Lung (tissue), 12 donors: ENCODE results near the gene KDM6A. TPM values are rescaled to one million over a fixed set of nuclear protein-coding genes. Genes with fewer than 3 reads are reported as not detected.

Source experiments
- ATAC-seq: fragments of 200-7000 bp; cut with Tn5 transposase; one replicate; pipeline ENCODE4 v1.9.1; 2020; ENCODE audit warnings: moderate number of reproducible peaks; ENCODE audit not compliant: insufficient read depth, low FRiP score
- DNase-seq, 3 donors: peaks; one replicate each; pipeline ENCODE4 v3.0.0-alpha.2; 2013 to 2017
- H3K27ac ChIP-seq, 2 donors: one replicate each; pipeline ENCODE4 v1.5.1; 2013; ENCODE audit warnings: mild to moderate bottlenecking in 2 of 2, moderate library complexity in 2 of 2, control low read depth in 1 of 2, inconsistent platforms in 1 of 2, low read depth in 1 of 2, low read length in 1 of 2
- H3K27me3 ChIP-seq, 3 donors: one replicate each; pipeline ENCODE4 v1.5.1; 2013; ENCODE audit warnings: low read length in 2 of 3; ENCODE audit not compliant: control insufficient read depth in 3 of 3, insufficient read depth in 3 of 3
- H3K36me3 ChIP-seq, 4 donors: one replicate each; pipeline ENCODE4 v1.5.1; 2013; ENCODE audit warnings: low read length in 4 of 4, mild to moderate bottlenecking in 1 of 4, moderate library complexity in 1 of 4; ENCODE audit not compliant: control insufficient read depth in 4 of 4, insufficient read depth in 4 of 4
- H3K4me1 ChIP-seq, 5 donors: one replicate each; pipeline ENCODE4 v1.5.1; 2013; ENCODE audit warnings: low read length in 5 of 5, mild to moderate bottlenecking in 2 of 5, moderate library complexity in 1 of 5; ENCODE audit not compliant: control insufficient read depth in 5 of 5, insufficient read depth in 5 of 5
- H3K4me3 ChIP-seq: one replicate; pipeline ENCODE4 v1.5.1; 2013; ENCODE audit warnings: mild to moderate bottlenecking, control low read depth, moderate library complexity
- H3K9ac ChIP-seq, 2 donors: one replicate each; pipeline ENCODE4 v1.5.1; 2013; ENCODE audit warnings: low read length in 2 of 2, control low read depth in 1 of 2; ENCODE audit not compliant: insufficient read depth in 1 of 2
- H3K9me3 ChIP-seq, 4 donors: one replicate each; pipeline ENCODE4 v1.5.1; 2013; ENCODE audit warnings: low read length in 3 of 4, mild to moderate bottlenecking in 1 of 4, moderate library complexity in 1 of 4; ENCODE audit not compliant: control insufficient read depth in 4 of 4, insufficient read depth in 3 of 4
- CTCF ChIP-seq: IDR thresholded peaks from 2 replicates; pipeline ENCODE4 v1.5.1; 2012; ENCODE audit warnings: mild to moderate bottlenecking; ENCODE audit errors: control extremely low read depth, extremely low read depth
- WGBS, 2 donors: extraction: QIAGEN DNeasy Blood & Tissue Kit; methylation state at CpG; one replicate each; pipeline ENCODE4 v1.1.7; 2013; 5-methylcytosine and 5-hydroxymethylcytosine counted together
- polyA plus RNA-seq, 2 donors: library from polyadenylated mRNA; stranded (reverse); fragments of 200-250 nt; gene quantifications; one replicate each; pipeline ENCODE4 v1.2.1, GENCODE V29; 2013
- total RNA-seq, 2 donors: library from RNA; depleted of rRNA in 1 of 2; stranded (reverse); fragments of >200 nt in 1 of 2; gene quantifications; one replicate each; pipeline ENCODE4 v1.2.1, GENCODE V29; 2014 to 2021
- donor health status: control.
- donor health status: control.
- donor health status: Bipolar disorder and iron deficiency.
- donor health status: healthy.
- donor health status: DM: yes; HTN: yes; CAD: no.

The KDM6A gene
- total and polyA plus RNA-seq, 4 donors = 7.6 to 141 (median 23.5) TPM

GRCh38 chrX:44891642-44892041, 18.7 kb downstream of the KDM6A start:
- DNase-seq = no peak
- Histone ChIP-seq H3K4me1 (no peaks in the 10 kb centered on the region), H3K36me3 (no peaks in the 10 kb centered on the region), H3K27ac (no peak overlapping the region), H3K9me3 (peaks cover 0 to 2% (median 0%) of the 10 kb centered on the region in 4 donors), H3K4me3 (no peak overlapping the region), H3K27me3 (no peaks in the 10 kb centered on the region), H3K9ac (no peak overlapping the region)
- TF ChIP-seq CTCF = no peak
- WGBS, 2 donors = 64 to 87% methylated on average over 6 of the region's 6 CpGs
- no peak for ATAC-seq

GRCh38 chrX:44896876-44897186, 23.8 kb downstream of the KDM6A start:
- peaks cover 0 to 10% (median 0%) of the 10 kb centered on the region in 4 donors for H3K9me3 ChIP-seq
- H3K9ac ChIP-seq = no peak overlapping the region
- no peak for DNase-seq
- H3K27me3 ChIP-seq = no peaks in the 10 kb centered on the region
- no peak for TF ChIP-seq CTCF
- H3K4me3 ChIP-seq = no peak overlapping the region
- no peak overlapping the region for H3K27ac ChIP-seq
- 98 to 100% methylated on average over 2 of the region's 2 CpGs for WGBS, 2 donors
- H3K36me3 ChIP-seq = peaks cover 0 to 6% (median 0%) of the 10 kb centered on the region in 4 donors
- no peak for ATAC-seq
- peaks cover 0 to 8% (median 7%) of the 10 kb centered on the region in 5 donors for H3K4me1 ChIP-seq

GRCh38 chrX:44897539-44897938, 24.6 kb downstream of the KDM6A start:
- WGBS, 2 donors = 86 to 93% methylated on average over 2 of the region's 2 CpGs
- no peak overlapping the region for H3K4me3 ChIP-seq

More at GRCh38 chrX:44897539-44897938, 24.6 kb downstream of the KDM6A start:
- peaks cover 0 to 6% (median 0%) of the 10 kb centered on the region in 4 donors for H3K36me3 ChIP-seq
- peaks cover 0 to 8% (median 7%) of the 10 kb centered on the region in 5 donors for H3K4me1 ChIP-seq
- no peaks in the 10 kb centered on the region for H3K27me3 ChIP-seq
- peaks cover 0 to 10% (median 0%) of the 10 kb centered on the region in 4 donors for H3K9me3 ChIP-seq
- DNase-seq (no peak), ATAC-seq (no peak)
- H3K9ac ChIP-seq = no peak overlapping the region
- H3K27ac ChIP-seq = no peak overlapping the region
- no peak for TF ChIP-seq CTCF
